TTC549 (cell line): ENCODE results near the gene PRLR.
"Not testable (repeated sequence)": the region's sequence is repeated elsewhere in the genome, so short reads cannot be mapped to it uniquely, and the experiment has no call there.

ENCODE experiments used
- FAIRE-seq: peaks from 2 replicates; lab custom pipeline; 2012; peaks lifted over from hg19 to GRCh38; lab: Jason Lieb, UNC

The PRLR gene

GRCh38 chr5:35230038-35230611, at the start of gene PRLR:
PRLR (minus strand) TSS chr5:35230487; CDS start chr5:35089620, 140,867 bp downstream.
- no peak for FAIRE-seq

DNA sequence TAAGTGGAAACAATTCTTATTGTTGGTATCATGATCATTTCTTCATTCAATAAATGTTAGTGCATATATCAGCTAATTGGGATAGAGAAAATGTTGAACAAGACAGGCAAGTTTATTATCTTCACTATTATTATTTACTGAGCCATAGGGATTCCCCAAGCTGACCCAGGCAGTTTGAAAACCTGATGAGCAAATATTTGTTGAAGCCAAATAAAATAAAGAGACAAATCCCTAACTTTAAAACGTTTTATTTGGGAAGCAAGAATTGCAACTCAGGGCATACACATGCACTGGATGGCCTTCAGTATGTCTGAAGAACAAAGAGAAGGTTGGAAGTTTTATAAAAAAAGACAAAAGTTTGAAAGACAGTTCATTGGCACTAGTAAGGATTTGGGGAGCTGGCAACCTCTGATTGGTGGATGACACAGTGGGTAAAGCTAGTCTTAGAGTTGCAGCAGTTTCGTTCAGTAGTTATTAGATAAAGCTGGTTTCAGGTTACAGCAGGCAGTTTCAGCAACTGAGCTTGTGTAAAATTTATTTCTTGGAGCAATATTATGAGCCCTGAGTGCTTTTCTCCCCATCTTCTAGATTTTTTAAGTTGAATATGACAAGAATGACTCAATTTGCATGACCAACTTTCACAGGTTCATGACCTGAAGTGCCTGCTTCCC, 44.7 kb upstream of the PRLR start:
- FAIRE-seq: no peak

DNA sequence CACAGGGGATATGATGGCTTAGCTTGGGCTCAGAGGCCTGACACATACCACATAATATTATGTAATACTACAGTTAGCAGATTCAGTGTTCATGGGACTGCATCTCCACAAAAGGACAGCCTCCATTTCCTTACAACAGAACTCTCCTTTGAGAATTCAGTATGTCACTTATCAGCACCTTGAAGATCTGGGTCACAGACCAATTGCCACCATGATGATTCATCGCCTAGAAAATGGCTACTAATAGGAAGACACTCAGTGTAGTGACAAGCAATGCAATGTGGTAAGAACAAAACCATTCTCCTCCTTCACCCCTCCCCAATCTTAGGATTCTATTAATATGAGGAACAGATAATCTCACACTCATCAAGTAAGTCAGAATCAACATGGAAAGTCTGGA, 38.7 kb upstream of the PRLR start:
- no peak for FAIRE-seq

DNA sequence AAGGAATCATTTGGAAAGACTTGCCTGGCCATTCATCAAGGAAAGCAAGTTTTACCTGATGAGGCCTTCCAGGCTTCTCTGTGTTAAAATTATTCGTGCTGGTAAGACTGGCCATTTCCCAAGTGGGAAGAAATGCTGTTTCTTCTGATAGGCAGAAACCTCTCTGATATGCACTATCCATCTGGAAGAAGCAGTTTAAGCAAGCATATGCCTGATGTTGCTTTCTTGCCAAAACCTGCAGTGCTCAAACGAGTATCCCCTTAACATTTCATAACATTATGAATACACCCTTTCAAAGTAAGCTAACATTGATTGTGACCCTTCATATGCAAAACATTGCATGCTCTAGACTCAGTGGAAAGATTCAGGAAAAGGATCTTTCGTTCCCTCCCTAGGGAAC, 36.0 kb upstream of the PRLR start:
- FAIRE-seq: no peak

GRCh38 chr5:35264509-35264908, 34.2 kb upstream of the PRLR start:
- no peak for FAIRE-seq

DNA sequence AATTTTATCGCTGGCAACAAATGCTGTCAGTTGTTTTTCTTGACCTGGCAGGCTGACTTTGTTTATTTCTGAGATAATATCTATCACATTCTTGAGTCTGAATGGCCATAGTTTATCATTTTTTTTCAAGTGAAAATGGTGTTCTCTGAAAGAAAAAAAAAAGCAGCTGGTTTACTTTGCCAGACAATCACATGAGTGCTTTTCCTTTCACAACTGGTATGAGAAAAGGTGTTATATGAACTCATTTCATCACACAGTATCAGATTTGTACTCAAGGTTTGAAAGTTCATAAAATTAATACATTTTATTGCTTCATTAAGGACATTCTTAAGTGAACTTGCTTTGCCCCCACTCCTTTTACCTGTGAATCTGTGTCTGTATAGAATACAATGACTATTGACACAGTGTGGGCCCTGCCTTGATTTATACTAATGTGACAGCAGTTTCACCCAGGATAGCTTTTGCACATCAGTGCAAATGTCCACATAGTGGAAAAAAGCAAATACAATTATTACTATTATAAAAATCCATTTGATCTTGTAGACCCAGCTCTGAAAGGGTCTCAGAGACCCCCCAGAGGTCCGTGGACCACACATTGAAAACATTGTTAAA, 33.1 kb upstream of the PRLR start:
- no peak for FAIRE-seq

DNA sequence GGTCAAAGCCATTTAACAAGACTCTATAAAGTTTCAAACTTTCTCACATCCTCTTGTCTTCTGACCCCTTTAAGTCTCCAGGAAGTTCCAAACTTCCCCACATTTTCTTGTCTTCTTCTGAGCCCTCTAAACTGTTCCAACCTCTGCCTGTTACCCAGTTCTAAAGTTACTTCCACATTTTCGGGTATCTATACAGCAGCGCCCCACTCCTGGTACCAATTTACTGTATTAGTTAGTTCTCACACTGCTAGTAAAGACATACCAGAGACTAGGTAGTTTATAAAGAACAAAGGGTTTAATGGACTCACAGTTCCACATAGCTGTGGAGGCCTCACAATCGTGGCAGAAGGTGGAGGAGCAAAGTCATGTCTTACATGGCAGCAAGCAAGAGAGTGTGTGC, 23.3 kb upstream of the PRLR start:
- no peak for FAIRE-seq

DNA sequence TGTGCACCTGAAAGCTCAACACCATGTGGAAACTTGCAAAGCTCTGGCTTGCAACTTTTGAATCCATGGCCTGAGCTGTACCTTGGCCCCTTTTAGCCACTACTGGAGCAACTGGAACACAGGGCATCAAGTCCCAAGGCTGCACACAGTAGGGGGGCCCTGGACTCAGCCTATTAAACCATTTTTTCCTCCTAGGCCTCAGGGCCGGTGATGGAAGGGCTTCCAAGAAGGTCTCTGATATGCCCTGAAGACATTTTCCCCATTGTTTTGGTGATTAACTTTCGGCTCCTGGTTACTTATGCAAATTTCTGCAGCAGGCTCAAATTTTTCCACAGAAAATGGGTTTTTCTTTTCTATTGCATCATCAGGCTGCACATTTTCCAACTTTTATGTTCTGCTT, 22.7 kb upstream of the PRLR start:
- FAIRE-seq: no peak

GRCh38 chr5:35248843-35249780, 18.8 kb upstream of the PRLR start:
- no peak for FAIRE-seq

GRCh38 chr5:35247648-35248034, 17.4 kb upstream of the PRLR start:
- no peak for FAIRE-seq

- no peak for FAIRE-seq
Observed at GRCh38 chr5:35246900-35247647, 16.8 kb upstream of the PRLR start.

GRCh38 chr5:35246411-35246810, 16.1 kb upstream of the PRLR start:
- no peak for FAIRE-seq

- not testable (repeated sequence) for FAIRE-seq
Observed at GRCh38 chr5:35245371-35245770, 15.1 kb upstream of the PRLR start.

DNA sequence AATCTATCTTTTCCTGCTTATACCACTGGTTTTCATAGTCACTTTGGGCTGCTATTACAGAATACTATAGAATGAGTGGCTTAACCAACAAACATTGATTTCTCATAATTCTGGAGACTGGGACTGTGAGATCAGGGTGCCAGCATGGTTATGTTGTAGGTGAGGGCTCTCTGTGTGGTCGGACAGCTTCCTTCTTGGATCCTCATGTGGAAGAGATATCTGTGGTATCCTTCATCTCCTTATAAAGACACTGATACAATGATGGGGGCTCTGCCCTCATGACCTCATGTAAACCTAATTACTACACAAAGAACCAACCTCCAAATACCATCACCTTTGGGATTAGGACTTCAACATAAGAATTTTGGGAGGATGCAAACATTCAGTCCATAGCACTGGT, 13.9 kb upstream of the PRLR start:
- no peak for FAIRE-seq

DNA sequence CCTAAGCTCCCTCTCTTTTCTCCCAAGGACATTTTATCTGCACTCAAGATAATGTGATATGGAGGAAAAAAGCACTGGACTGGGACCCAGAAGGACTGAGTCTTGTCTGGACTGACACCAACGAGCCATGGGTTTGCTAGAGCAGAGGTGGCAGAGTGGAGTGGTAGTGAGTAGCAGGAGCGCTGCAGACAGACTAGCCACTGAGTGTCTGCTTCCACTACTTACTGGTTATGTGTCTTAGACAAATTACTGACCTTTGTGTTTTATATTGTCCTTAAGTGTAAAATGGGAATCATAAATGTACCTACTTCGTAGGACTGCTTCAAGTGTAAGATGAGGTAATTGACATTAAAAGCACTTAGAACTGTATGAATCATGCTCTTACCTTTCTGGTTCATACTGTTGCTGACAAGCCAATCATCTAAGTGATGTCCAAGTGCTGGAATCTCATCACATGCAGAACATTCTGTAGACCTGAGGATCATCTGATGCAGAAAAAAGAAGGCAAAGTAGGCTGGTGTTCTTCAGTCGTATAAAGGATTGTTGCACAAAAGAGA, 12.5 kb upstream of the PRLR start:
- no peak for FAIRE-seq

DNA sequence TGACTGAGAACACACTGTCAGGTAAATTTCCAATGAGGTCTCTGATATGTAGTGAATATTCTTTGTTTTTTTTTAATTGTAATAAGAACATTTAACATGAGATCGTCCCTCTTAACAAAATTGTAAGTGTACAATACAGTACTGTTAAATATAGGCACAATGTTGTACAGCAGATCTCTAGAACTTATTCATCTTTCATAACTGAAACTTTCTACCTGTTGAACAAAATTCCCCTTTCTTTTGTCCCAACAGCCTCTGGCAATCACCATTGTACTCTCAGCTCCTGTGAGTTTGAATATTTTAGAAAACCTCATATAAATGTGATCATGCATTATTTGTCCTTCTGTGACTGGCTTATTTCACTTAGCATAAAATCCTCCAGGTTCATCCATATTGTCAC, 10.6 kb upstream of the PRLR start:
- FAIRE-seq: no peak

DNA sequence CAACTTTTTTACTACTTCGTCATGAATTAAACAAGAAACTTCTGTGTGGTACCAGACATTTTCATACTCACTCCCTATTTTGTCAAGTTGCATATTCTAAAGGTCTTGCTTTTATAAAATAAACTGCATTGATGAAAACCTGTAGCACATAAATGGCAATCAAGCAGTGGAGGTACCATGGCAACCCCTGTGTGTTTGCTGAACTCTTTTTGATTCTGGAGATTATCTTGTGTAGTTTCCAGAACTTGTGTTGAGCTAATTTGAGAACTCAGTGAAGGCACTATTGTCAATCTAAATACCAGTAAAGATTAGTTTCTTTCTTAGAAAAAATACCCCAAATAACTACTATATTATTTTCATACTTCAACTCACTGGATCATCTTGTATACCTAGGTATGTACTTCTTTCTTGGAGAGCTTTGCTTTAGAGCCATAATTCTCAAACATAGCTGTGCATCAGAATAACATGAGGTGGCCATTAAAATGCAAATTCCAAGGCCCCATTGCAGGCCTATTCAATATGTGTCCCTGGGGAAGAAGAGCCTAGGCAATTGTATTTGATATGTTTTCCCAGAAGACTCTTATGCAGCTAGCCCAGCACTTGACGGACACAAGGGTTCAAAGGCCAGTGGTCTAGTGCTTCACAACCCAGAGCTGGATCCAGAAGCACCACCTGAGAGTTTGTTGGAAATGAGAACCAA, 9.8 kb upstream of the PRLR start:
- no peak for FAIRE-seq

DNA sequence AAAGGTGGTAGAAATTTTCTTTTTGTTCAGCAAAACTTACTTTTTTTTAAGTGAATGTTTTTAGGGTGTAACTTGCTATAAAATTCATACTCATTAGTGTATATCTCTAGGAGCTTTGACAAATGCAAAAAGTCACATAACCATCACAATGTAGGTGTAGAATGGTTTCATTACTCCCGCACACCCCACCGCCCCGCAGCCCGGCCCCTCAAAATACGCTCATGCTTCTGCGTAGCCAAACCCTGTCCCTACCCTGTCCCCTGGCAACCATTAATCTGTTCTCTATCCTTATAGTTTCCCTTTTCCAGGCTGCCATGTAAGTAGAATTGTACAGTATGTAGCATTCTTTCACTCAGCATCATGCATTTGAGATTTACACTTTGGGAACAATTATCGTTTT, 9.2 kb upstream of the PRLR start:
- no peak for FAIRE-seq

DNA sequence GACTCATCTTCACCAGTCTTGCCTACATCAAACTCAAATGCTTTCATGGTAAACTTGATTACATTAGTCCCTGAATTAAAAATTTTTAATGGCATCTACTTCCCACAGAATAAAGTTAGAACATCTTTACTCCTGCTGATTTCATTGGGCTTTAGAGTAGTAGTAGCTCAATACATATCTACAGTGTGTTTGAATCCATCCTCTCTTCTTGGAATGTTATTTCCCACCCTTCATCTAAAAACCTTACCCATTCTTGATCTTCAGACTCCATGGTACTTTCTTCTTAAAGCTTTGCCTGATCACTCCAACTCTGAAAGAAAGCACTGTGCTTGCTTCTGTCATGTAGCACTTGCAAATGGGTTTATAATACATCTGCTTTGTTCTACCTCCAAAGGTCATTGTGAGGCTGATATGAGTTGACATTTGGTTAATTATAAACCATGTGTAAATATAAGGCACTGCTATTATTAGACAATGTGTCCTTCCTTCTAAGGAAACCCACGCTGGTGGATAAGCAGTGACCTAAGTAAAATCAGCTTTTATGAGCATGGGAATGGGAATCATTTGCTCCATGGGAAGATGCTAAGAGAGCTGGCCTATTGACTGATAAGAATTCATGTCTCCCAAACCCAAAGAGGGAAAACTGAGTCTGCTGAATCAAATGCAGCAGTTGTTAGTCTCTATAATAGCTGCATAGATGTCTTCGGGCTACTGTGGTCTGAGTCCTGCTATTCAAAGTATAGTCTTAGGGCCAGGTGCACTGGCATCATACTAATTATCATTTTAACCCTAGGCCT, 7.5 kb upstream of the PRLR start:
- no peak for FAIRE-seq

DNA sequence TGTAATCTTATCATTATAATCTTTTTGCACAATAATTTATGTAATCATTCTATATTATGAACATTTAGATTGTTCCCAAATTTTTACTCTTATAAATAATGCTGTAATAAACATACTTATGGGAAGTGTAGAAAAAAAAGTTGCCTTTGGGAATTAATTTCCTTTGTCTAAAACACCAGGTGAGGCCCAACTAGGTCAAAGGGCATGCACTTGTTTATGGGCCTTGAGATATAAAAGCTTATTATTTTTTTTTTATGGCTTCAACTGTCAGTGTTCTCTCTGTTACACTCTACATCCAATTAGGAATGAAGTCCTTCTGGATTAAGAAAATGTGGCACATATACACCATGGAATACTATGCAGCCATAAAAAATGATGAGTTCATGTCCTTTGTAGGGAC, 6.5 kb upstream of the PRLR start:
- FAIRE-seq: no peak
